T-helper 22 cell (primary cell): ENCODE results near the gene SLC22A15.
"Not testable (repeated sequence)": the region's sequence is repeated elsewhere in the genome, so short reads cannot be mapped to it uniquely, and the experiment has no call there.

Source experiments
- DNase-seq: peaks from one replicate; pipeline ENCODE4 v3.0.0-alpha.2; 2020; ENCODE audit warnings: low read depth

Gene SLC22A15

GRCh38 chr1:115976062-115976920 is at the start of gene SLC22A15:
SLC22A15 (plus strand) TSS chr1:115976513; CDS start chr1:115976628, 115 bp downstream.
- no peak for DNase-seq

- DNase-seq = no peak
Observed at GRCh38 chr1:115927971-115928370, 48.3 kb upstream of the SLC22A15 start.

GRCh38 chr1:115929881-115930280 is 46.4 kb upstream of the SLC22A15 start:
- DNase-seq = no peak

GRCh38 chr1:115933625-115934024 is 42.7 kb upstream of the SLC22A15 start:
- no peak for DNase-seq

GRCh38 chr1:115939455-115939854 is 36.9 kb upstream of the SLC22A15 start:
- no peak for DNase-seq

- no peak for DNase-seq
Observed at GRCh38 chr1:115946116-115946515, 30.2 kb upstream of the SLC22A15 start.

GRCh38 chr1:115949156-115949555 is 27.2 kb upstream of the SLC22A15 start:
- DNase-seq = no peak

- DNase-seq = no peak
Observed at GRCh38 chr1:115951560-115951959, 24.8 kb upstream of the SLC22A15 start.

GRCh38 chr1:115952547-115952946 is 23.8 kb upstream of the SLC22A15 start:
- no peak for DNase-seq

- DNase-seq = no peak
Observed at GRCh38 chr1:115953180-115953579, 23.1 kb upstream of the SLC22A15 start.

GRCh38 chr1:115954684-115955083 is 21.6 kb upstream of the SLC22A15 start:
- no peak for DNase-seq

- no peak for DNase-seq
Observed at GRCh38 chr1:115955228-115955627, 21.1 kb upstream of the SLC22A15 start.

- no peak for DNase-seq
Observed at GRCh38 chr1:115958866-115959265, 17.4 kb upstream of the SLC22A15 start.

- DNase-seq = no peak
Observed at GRCh38 chr1:115969509-115969908, 6.8 kb upstream of the SLC22A15 start.

- not testable (repeated sequence) for DNase-seq
Observed at GRCh38 chr1:115971778-115972177, 4.5 kb upstream of the SLC22A15 start.

- DNase-seq = no peak
Observed at GRCh38 chr1:115973154-115973553, 3.2 kb upstream of the SLC22A15 start.

GRCh38 chr1:115975569-115976061 is 698 bp upstream of the SLC22A15 start:
- DNase-seq = no peak

- no peak for DNase-seq
Observed at GRCh38 chr1:115976921-115977498, 697 bp downstream of the SLC22A15 start.

GRCh38 chr1:115977499-115978258 is 1.4 kb downstream of the SLC22A15 start:
- DNase-seq = no peak

- DNase-seq = no peak
Observed at GRCh38 chr1:115978292-115978941, 2.1 kb downstream of the SLC22A15 start.

- DNase-seq = no peak
Observed at GRCh38 chr1:115980156-115980555, 3.8 kb downstream of the SLC22A15 start.
